ENCODE data around the gene LIN28B.

The LIN28B gene

DNA sequence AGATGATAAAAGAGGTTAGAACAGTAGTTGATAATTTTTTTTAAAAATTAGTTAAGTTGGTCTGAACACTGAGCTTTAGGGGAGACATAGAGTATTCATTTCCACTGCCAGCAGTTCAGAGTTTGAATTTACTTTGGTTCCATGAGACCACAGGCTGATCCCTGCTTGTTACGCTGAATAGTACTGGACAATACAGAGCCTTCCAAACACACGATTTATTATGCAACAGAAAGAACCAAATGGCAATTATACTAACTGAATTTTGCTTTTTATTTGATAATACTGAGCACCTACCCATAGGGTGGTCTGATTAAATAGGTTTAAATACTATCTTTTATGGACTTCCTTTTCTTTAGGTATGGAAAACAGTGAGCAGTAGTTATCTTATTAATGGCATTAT lies 111.5 kb downstream of the LIN28B start:
- Histone ChIP-seq H3K4me3 (replicated peaks; ENCODE audit: insufficient read depth, low read length) (no peak overlapping the region), H3K27me3 (ENCODE audit: insufficient read depth, poor library complexity, severe bottlenecking) (peaks cover 15% of the 10 kb centered on the region), H3K27ac (replicated peaks) (no peak overlapping the region)
- DNase-seq (ENCODE audit: low read depth in 1 of 2, low spot score in 1 of 2) = no peak
- no peak for TF ChIP-seq POLR2AphosphoS5 (IDR thresholded peaks at IDR 0.05; ENCODE audit: low read depth)
- TF ChIP-seq, protein P1, sequence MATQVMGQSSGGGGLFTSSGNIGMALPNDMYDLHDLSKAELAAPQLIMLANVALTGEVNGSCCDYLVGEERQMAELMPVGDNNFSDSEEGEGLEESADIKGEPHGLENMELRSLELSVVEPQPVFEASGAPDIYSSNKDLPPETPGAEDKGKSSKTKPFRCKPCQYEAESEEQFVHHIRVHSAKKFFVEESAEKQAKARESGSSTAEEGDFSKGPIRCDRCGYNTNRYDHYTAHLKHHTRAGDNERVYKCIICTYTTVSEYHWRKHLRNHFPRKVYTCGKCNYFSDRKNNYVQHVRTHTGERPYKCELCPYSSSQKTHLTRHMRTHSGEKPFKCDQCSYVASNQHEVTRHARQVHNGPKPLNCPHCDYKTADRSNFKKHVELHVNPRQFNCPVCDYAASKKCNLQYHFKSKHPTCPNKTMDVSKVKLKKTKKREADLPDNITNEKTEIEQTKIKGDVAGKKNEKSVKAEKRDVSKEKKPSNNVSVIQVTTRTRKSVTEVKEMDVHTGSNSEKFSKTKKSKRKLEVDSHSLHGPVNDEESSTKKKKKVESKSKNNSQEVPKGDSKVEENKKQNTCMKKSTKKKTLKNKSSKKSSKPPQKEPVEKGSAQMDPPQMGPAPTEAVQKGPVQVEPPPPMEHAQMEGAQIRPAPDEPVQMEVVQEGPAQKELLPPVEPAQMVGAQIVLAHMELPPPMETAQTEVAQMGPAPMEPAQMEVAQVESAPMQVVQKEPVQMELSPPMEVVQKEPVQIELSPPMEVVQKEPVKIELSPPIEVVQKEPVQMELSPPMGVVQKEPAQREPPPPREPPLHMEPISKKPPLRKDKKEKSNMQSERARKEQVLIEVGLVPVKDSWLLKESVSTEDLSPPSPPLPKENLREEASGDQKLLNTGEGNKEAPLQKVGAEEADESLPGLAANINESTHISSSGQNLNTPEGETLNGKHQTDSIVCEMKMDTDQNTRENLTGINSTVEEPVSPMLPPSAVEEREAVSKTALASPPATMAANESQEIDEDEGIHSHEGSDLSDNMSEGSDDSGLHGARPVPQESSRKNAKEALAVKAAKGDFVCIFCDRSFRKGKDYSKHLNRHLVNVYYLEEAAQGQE (IDR thresholded peaks at IDR 0.05; ENCODE audit: insufficient replicate concordance, low read depth) = no peak
- TF ChIP-seq SPI1 (IDR thresholded peaks at IDR 0.05; ENCODE audit: borderline replicate concordance, low read depth) = no peak
- TF ChIP-seq, protein P2, sequence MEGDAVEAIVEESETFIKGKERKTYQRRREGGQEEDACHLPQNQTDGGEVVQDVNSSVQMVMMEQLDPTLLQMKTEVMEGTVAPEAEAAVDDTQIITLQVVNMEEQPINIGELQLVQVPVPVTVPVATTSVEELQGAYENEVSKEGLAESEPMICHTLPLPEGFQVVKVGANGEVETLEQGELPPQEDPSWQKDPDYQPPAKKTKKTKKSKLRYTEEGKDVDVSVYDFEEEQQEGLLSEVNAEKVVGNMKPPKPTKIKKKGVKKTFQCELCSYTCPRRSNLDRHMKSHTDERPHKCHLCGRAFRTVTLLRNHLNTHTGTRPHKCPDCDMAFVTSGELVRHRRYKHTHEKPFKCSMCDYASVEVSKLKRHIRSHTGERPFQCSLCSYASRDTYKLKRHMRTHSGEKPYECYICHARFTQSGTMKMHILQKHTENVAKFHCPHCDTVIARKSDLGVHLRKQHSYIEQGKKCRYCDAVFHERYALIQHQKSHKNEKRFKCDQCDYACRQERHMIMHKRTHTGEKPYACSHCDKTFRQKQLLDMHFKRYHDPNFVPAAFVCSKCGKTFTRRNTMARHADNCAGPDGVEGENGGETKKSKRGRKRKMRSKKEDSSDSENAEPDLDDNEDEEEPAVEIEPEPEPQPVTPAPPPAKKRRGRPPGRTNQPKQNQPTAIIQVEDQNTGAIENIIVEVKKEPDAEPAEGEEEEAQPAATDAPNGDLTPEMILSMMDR (IDR thresholded peaks at IDR 0.05; ENCODE audit: insufficient read depth, low read length) = no peak
- TF ChIP-seq GABPA (IDR thresholded peaks at IDR 0.05; ENCODE audit: low read depth) = no peak

DNA sequence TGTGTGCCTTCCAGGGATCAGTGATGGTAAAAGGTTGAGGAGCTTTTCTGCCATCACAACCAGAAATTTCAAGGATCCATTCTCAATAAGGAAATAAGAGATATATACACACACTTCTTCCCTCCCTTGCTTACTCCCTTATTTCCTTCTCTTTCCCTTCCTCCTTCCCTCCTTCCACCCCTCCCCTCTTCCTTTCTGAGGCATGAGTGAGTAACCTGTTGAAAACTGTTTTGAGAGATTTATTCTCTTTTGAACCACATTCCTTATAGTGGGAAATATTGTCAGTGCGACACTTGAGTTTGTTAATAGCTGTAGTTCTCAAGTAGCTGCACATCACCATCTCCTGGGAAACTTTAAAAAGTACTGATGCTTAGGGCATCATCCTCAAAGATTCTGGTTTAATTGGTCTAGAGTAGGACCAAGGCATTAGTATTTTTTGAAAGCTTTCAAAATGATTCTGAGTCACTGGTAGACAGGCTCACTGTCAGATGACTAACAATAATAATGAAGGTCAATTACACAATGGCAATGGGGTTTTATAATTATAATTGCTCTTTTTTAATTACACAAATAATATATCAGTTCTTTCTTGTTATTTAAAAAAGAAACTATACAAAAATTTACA lies 113.0 kb downstream of the LIN28B start:
- Histone ChIP-seq H3K27ac (replicated peaks) (no peak overlapping the region), H3K27me3 (ENCODE audit: insufficient read depth, poor library complexity, severe bottlenecking) (peaks cover 15% of the 10 kb centered on the region), H3K4me3 (replicated peaks; ENCODE audit: insufficient read depth, low read length) (no peak overlapping the region)
- no peak for TF ChIP-seq SPI1 (IDR thresholded peaks at IDR 0.05; ENCODE audit: borderline replicate concordance, low read depth)
- TF ChIP-seq GABPA (IDR thresholded peaks at IDR 0.05; ENCODE audit: low read depth) = no peak
- TF ChIP-seq, protein P1 (IDR thresholded peaks at IDR 0.05; ENCODE audit: insufficient replicate concordance, low read depth) = no peak
- no peak for TF ChIP-seq POLR2AphosphoS5 (IDR thresholded peaks at IDR 0.05; ENCODE audit: low read depth)
- TF ChIP-seq, protein P2 (IDR thresholded peaks at IDR 0.05; ENCODE audit: insufficient read depth, low read length) = no peak
- no peak for DNase-seq (ENCODE audit: low read depth in 1 of 2, low spot score in 1 of 2)

DNA sequence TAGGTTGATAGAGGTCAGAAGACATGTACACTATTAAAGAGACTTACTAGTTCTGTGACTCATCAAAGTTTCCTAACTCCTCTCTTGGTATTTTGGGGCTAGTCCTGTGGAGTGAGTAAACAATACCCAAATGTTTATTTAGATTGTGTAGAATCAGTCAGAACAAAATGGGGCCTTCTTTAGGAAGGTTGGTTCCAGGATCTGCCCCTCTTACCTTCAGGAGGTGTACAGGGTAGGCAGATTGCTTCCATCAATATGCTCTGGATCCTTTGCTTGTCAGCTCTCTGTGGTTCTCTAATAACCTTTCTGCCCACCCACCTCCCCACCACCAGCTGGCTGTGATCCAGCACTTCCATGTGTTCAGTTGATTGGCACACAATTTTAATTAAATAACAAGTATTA lies 115.9 kb downstream of the LIN28B start:
- Histone ChIP-seq H3K27ac (replicated peaks) (no peak overlapping the region), H3K4me3 (replicated peaks; ENCODE audit: insufficient read depth, low read length) (no peak overlapping the region), H3K27me3 (ENCODE audit: insufficient read depth, poor library complexity, severe bottlenecking) (peaks cover 12% of the 10 kb centered on the region)
- TF ChIP-seq GABPA (IDR thresholded peaks at IDR 0.05; ENCODE audit: low read depth) = no peak
- no peak for TF ChIP-seq POLR2AphosphoS5 (IDR thresholded peaks at IDR 0.05; ENCODE audit: low read depth)
- TF ChIP-seq SPI1 (IDR thresholded peaks at IDR 0.05; ENCODE audit: borderline replicate concordance, low read depth) = no peak
- TF ChIP-seq, protein P2 (IDR thresholded peaks at IDR 0.05; ENCODE audit: insufficient read depth, low read length) = no peak
- TF ChIP-seq, protein P1 (IDR thresholded peaks at IDR 0.05; ENCODE audit: insufficient replicate concordance, low read depth) = no peak
- no peak for DNase-seq (ENCODE audit: low read depth in 1 of 2, low spot score in 1 of 2)
